Activated T-cell treated with anti-CD3 and anti-CD28 coated beads, Interleukin-2, amount 50 U/mL, for 4 hours (primary cell): ENCODE measurements around the gene MAD1L1. TPM values are rescaled to one million over a fixed set of nuclear protein-coding genes. Genes with fewer than 3 reads are reported as not detected.

Experiments used
- ATAC-seq, 2 donors: fragments of 200-7000 bp; cut with Tn5 transposase; one replicate each; pipeline ENCODE4 v1.10.0; 2021
- DNase-seq: peaks from one replicate; pipeline ENCODE4 v3.0.0-alpha.2; 2020
- H3K27me3 Mint-ChIP-seq: one replicate; pipeline ENCODE4 v1.8.0; 2021; ENCODE audit warnings: low read depth, mixed read lengths
- H3K36me3 Mint-ChIP-seq: one replicate; pipeline ENCODE4 v1.8.0; 2022; ENCODE audit warnings: mixed read lengths; ENCODE audit not compliant: insufficient read depth
- H3K4me1 Mint-ChIP-seq: one replicate; pipeline ENCODE4 v1.8.0; 2021; ENCODE audit warnings: low read depth, mixed read lengths
- H3K4me3 Mint-ChIP-seq: one replicate; pipeline ENCODE4 v1.8.0; 2021; ENCODE audit warnings: mild to moderate bottlenecking, moderate library complexity, mixed read lengths
- H3K9me3 Mint-ChIP-seq: one replicate; pipeline ENCODE4 v1.8.0; 2021; ENCODE audit warnings: mixed read lengths
- total RNA-seq, 3 donors: library from RNA; stranded (reverse); gene quantifications; one replicate each; pipeline ENCODE4 v1.2.1, GENCODE V29; 2021

MAD1L1 gene
- total RNA-seq, 3 donors from 2014 or later: 55.8 to 59.4 (median 57.9) TPM

GRCh38 chr7:1814089-1814811, 418.5 kb downstream of the MAD1L1 start:
- peaks cover 8% of the 10 kb centered on the region for H3K4me1 Mint-ChIP-seq
- H3K9me3 Mint-ChIP-seq: no peaks in the 10 kb centered on the region
- H3K36me3 Mint-ChIP-seq: no peaks in the 10 kb centered on the region
- ATAC-seq: no peak
- no peak for DNase-seq
- no peaks in the 10 kb centered on the region for H3K27me3 Mint-ChIP-seq
- H3K4me3 Mint-ChIP-seq: no peak overlapping the region

DNA sequence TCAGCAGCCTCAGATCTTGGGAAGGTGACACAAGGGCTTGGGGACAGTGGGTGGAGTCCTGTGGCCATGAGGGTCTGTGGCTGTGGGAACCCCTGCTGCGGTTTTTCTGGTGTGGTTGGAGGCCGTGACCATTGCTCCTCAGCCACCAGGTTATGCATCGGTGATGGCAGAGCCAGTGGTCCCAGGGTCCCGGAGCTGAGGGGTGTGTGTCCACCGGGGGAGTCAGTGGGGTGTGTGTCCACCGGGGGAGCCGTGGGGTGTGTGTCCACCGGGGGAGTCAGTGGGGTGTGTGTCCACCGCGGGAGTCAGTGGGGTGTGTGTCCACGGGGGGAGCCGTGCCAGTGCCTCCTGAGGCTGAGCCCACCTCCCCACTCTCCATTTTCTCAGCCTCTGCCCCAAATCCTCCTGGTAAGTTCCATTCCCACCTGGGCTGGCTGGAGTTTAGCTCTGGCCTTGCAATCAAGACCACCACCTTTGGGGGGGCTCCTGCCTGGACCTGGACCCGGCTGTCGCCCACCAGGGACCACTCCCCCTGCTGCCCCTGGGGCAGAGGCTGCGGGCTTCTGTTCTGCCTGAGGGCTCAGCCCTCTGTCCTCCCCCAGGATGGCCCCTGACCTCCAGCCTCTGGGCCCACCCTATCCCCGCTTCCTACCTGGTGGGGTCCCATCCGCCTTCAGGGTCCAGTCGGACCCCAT, 419.2 kb downstream of the MAD1L1 start:
- no peaks in the 10 kb centered on the region for H3K36me3 Mint-ChIP-seq
- H3K4me1 Mint-ChIP-seq: peaks cover 1% of the 10 kb centered on the region
- no peak overlapping the region for H3K4me3 Mint-ChIP-seq
- H3K9me3 Mint-ChIP-seq: no peaks in the 10 kb centered on the region
- no peak for DNase-seq
- ATAC-seq: no peak
- H3K27me3 Mint-ChIP-seq: no peaks in the 10 kb centered on the region

- Mint-ChIP-seq H3K4me1 (no peaks in the 10 kb centered on the region), H3K36me3 (no peaks in the 10 kb centered on the region), H3K27me3 (no peaks in the 10 kb centered on the region), H3K4me3 (no peak overlapping the region), H3K9me3 (no peaks in the 10 kb centered on the region)
- ATAC-seq: no peak
- no peak for DNase-seq
Measured at GRCh38 chr7:1812509-1813393, 420.0 kb downstream of the MAD1L1 start.

- H3K9me3 Mint-ChIP-seq: no peaks in the 10 kb centered on the region
- no peaks in the 10 kb centered on the region for H3K27me3 Mint-ChIP-seq
- DNase-seq (no peak), ATAC-seq (no peak)
- no peak overlapping the region for H3K4me3 Mint-ChIP-seq
- H3K4me1 Mint-ChIP-seq: no peaks in the 10 kb centered on the region
- no peaks in the 10 kb centered on the region for H3K36me3 Mint-ChIP-seq
Measured at GRCh38 chr7:1811850-1812508, 420.8 kb downstream of the MAD1L1 start.

DNA sequence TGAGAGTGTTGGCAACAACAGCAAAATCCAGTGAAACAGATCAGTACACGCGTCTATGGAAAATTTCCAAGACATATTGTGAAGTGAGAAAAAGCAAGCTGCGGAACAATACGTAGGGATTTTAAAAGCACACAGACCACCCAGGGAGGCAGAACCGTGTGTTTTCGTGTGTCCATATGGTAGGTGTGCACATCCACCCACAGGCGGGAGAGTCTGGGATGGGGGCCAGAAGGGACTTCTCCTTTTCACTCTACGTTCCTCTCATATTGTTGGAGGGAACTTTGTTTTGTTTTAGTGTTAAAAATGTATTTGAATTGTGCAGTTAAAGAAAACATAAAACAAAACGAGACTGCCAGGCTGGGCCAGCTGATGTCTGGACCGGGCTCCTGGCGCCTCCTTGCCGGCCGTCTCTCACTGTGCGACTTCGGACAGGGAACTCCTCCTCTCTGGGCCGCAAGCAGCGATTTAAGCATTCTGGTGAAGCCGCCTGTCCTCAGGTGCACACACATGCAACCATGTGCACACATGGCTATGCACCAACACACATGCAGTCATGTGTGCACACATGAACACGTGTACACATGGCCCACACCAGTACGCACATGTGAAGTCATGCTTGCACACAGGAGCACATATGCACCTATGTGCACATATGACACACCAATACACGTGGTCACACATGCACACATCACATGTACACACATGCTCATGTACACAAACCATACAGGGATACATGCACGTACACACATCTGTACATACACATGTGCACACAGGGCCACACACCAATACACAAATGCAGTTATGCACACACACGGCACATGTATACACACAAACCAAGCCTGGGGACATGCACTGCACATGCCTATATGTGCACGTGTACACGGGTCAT, 421.5 kb downstream of the MAD1L1 start:
- no peaks in the 10 kb centered on the region for H3K9me3 Mint-ChIP-seq
- ATAC-seq: no peak
- no peaks in the 10 kb centered on the region for H3K36me3 Mint-ChIP-seq
- H3K27me3 Mint-ChIP-seq: no peaks in the 10 kb centered on the region
- no peaks in the 10 kb centered on the region for H3K4me1 Mint-ChIP-seq
- no peak overlapping the region for H3K4me3 Mint-ChIP-seq
- DNase-seq: no peak

- DNase-seq: no peak
- Mint-ChIP-seq H3K4me3 (no peak overlapping the region), H3K27me3 (no peaks in the 10 kb centered on the region), H3K9me3 (no peaks in the 10 kb centered on the region), H3K4me1 (no peaks in the 10 kb centered on the region), H3K36me3 (no peaks in the 10 kb centered on the region)
- no peak for ATAC-seq
Measured at GRCh38 chr7:1810521-1810920, 422.2 kb downstream of the MAD1L1 start.

DNA sequence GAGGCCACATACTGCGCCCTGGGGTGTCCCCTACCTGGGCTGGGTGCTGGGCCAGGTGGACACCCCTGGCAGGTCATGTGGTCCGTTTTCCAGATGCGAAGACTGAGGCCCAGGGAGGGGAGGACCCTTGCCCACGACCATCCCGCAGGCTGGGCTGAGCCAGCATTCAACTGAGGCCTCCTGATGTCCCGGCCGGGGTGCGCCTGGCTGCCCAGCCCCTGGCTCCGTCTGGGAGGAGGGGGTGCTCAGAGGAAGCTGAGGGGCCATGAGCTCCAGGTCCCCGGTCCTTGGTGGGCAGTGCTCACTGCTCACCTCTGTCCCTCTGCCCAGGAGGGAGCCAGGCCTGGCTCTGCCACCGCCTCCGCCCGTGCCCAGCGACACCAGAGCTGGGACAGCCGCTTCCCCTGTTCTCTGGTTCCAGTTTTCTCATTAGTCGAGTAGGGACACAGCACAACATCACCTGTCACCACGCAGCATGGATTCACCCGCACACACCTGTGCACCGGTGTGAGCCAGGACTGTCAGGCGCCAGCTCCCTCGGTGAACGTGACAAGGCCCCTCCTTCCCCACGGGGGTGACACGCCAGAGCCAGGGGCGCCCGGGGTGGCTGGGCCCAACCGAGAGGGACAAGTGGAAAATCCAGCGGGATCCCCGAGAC, 423.0 kb downstream of the MAD1L1 start:
- DNase-seq (no peak), ATAC-seq (no peak)
- H3K4me3 Mint-ChIP-seq: no peak overlapping the region
- no peaks in the 10 kb centered on the region for H3K27me3 Mint-ChIP-seq
- H3K9me3 Mint-ChIP-seq: no peaks in the 10 kb centered on the region
- no peaks in the 10 kb centered on the region for H3K36me3 Mint-ChIP-seq
- no peaks in the 10 kb centered on the region for H3K4me1 Mint-ChIP-seq

GRCh38 chr7:1809070-1809469, 423.7 kb downstream of the MAD1L1 start:
- DNase-seq: no peak
- Mint-ChIP-seq H3K4me1 (no peaks in the 10 kb centered on the region), H3K36me3 (no peaks in the 10 kb centered on the region), H3K27me3 (no peaks in the 10 kb centered on the region), H3K4me3 (no peak overlapping the region), H3K9me3 (no peaks in the 10 kb centered on the region)
- no peak for ATAC-seq

- H3K4me1 Mint-ChIP-seq: no peaks in the 10 kb centered on the region
- H3K27me3 Mint-ChIP-seq: no peaks in the 10 kb centered on the region
- H3K36me3 Mint-ChIP-seq: no peaks in the 10 kb centered on the region
- no peak for DNase-seq
- H3K4me3 Mint-ChIP-seq: no peak overlapping the region
- H3K9me3 Mint-ChIP-seq: no peaks in the 10 kb centered on the region
- ATAC-seq: no peak
Measured at GRCh38 chr7:1807821-1808600, 424.7 kb downstream of the MAD1L1 start.

- ATAC-seq (no peak), DNase-seq (no peak)
- Mint-ChIP-seq H3K36me3 (no peaks in the 10 kb centered on the region), H3K4me1 (no peaks in the 10 kb centered on the region), H3K4me3 (no peak overlapping the region), H3K27me3 (no peaks in the 10 kb centered on the region), H3K9me3 (no peaks in the 10 kb centered on the region)
Measured at GRCh38 chr7:1806354-1806753, 426.4 kb downstream of the MAD1L1 start.

GRCh38 chr7:1804310-1804709, 428.4 kb downstream of the MAD1L1 start:
- Mint-ChIP-seq H3K4me1 (no peaks in the 10 kb centered on the region), H3K36me3 (no peaks in the 10 kb centered on the region), H3K4me3 (no peak overlapping the region), H3K27me3 (no peaks in the 10 kb centered on the region), H3K9me3 (no peaks in the 10 kb centered on the region)
- no peak for ATAC-seq
- DNase-seq: no peak

DNA sequence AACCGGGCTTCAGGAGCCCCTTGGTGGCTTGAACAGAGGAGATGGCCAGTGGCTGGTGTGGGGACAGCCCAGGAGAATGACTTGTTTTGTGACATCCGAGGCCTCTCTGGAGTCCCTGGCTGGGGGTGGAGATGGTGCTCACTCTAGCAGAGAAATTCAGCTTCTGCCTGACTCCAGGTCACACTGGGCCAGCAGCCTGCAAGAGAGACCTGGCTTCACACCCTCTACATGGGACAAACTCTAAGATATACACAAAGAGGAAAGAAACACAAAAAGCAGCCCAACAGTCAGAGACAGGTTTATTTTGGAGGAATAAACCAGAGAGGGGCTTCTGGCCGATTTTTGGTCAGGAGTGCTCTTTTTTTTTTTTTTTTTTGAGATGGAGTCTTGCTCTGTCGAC, 429.8 kb downstream of the MAD1L1 start:
- DNase-seq: no peak
- no peak for ATAC-seq
- Mint-ChIP-seq H3K9me3 (no peaks in the 10 kb centered on the region), H3K27me3 (no peaks in the 10 kb centered on the region), H3K36me3 (no peaks in the 10 kb centered on the region), H3K4me1 (no peaks in the 10 kb centered on the region), H3K4me3 (no peak overlapping the region)
